Right atrium auricular region (tissue), 2 donors: ENCODE measurements around the gene VILL. TPM values are rescaled to one million over a fixed set of nuclear protein-coding genes. Genes with fewer than 3 reads are reported as not detected.
A peak's percentile ranks its signal among the peaks of the same experiment; 100 is the strongest.

Experiments used
- DNase-seq: peaks from one replicate; pipeline ENCODE4 v3.0.0-alpha.2; 2019; ENCODE audit warnings: low spot score
- H3K27ac ChIP-seq, 2 donors: fragments of 200-600 bp; sonication (generic); 1 replicate in 1 of 2; 2 replicates in 1 of 2; pipeline ENCODE4 v1.5.1; 2016 to 2019
- H3K27me3 ChIP-seq, 2 donors: fragments of 200-600 bp; sonication (generic); one replicate each; pipeline versions ENCODE4 v1.5.1 to v1.6.0; 2017 to 2019
- H3K36me3 ChIP-seq: fragments of 200-600 bp; sonication (generic); one replicate; pipeline ENCODE4 v1.5.1; 2016
- H3K4me1 ChIP-seq, 2 donors: fragments of 200-600 bp; sonication (generic); one replicate each; pipeline versions ENCODE4 v1.5.1 to v1.6.0; 2017 to 2019
- H3K4me3 ChIP-seq, 2 donors: fragments of 200-600 bp; sonication (generic); 1 replicate in 1 of 2; 2 replicates in 1 of 2; pipeline ENCODE4 v1.5.1; 2017 to 2019; ENCODE audit warnings: mild to moderate bottlenecking in 1 of 2, moderate library complexity in 1 of 2
- H3K9me3 ChIP-seq, 2 donors: fragments of 200-600 bp; sonication (generic); one replicate each; pipeline ENCODE4 v1.5.1; 2019
- total RNA-seq, 2 donors: library from RNA; depleted of rRNA; stranded (reverse); fragments of >200 nt; gene quantifications; one replicate each; pipeline ENCODE4 v1.1.0, GENCODE V29; 2016
- TF ChIP-seq, protein P1 (sequence below), 2 donors: fragments of 200-600 bp; sonication (generic); IDR thresholded peaks; one replicate each; pipeline ENCODE4 v1.5.1; 2019; ENCODE audit warnings: antibody characterized with exemption in 2 of 2

VILL gene
- total RNA-seq, 2 donors from 2014 or later, result 4.2 to 12.2 TPM

DNA sequence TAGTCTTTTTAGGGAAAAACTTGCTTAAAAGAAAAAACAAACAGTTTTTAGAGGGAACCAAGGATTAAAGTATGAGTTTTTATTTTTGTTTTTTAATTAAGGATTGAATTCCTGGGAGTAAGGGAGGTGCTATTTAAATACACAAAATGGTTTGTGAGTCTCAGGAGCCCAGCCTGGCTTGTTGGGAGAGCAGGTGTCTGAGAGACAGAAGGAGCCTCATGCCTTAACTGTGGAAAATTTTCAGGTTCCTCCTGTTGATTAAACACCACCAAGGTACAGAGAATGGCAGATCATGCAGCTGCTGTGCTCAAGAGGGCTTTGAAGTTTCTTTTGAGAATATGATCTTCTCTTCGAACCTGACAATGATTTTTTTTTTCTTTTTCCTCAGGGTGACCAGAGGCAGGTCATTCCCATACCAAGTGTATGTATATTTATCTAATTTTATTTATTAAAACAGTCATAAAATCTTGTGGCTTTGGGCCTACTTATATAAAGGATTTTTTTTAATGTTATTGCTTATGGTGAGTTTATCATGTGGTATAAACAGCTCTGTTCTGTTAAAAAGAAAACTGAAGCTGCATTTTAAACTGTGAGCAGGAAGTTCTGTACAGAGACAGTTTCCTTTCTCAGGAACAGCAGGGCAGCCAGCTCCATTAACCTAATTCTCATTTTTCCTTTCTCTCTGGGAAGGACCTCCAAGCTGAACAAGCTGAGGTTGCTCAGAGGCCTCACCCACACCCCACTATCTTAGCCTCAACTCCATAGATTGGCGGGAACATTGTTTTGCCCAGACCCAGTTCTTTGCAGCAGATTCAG is 33.7 kb upstream of the VILL start:
- H3K4me3 ChIP-seq, result no peak overlapping the region

GRCh38 chr3:37957539-37957936 is 33.0 kb upstream of the VILL start:
- no peak for DNase-seq
- Histone ChIP-seq H3K36me3 (peaks cover 6% of the 10 kb centered on the region), H3K4me1 (peaks cover 0 to 44% of the 10 kb centered on the region in 2 donors), H3K27me3 (no peaks in the 10 kb centered on the region), H3K4me3 (no peak overlapping the region), H3K27ac (peak overlapping the region; percentile 55 to 69), H3K9me3 (no peaks in the 10 kb centered on the region)
- TF ChIP-seq, protein P1, sequence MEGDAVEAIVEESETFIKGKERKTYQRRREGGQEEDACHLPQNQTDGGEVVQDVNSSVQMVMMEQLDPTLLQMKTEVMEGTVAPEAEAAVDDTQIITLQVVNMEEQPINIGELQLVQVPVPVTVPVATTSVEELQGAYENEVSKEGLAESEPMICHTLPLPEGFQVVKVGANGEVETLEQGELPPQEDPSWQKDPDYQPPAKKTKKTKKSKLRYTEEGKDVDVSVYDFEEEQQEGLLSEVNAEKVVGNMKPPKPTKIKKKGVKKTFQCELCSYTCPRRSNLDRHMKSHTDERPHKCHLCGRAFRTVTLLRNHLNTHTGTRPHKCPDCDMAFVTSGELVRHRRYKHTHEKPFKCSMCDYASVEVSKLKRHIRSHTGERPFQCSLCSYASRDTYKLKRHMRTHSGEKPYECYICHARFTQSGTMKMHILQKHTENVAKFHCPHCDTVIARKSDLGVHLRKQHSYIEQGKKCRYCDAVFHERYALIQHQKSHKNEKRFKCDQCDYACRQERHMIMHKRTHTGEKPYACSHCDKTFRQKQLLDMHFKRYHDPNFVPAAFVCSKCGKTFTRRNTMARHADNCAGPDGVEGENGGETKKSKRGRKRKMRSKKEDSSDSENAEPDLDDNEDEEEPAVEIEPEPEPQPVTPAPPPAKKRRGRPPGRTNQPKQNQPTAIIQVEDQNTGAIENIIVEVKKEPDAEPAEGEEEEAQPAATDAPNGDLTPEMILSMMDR (IDR thresholded peaks at IDR 0.05), result no peak

More for the DNA sequence above, 33.7 kb upstream of the VILL start:
- Histone ChIP-seq H3K27ac (peak overlapping the region; percentile 55 to 69), H3K36me3 (peaks cover 6% of the 10 kb centered on the region), H3K9me3 (no peaks in the 10 kb centered on the region), H3K4me1 (peaks cover 0 to 41% of the 10 kb centered on the region in 2 donors), H3K27me3 (no peaks in the 10 kb centered on the region)
- TF ChIP-seq, protein P1 (IDR thresholded peaks at IDR 0.05), result no peak
- no peak for DNase-seq

GRCh38 chr3:37961622-37962431 is 28.8 kb upstream of the VILL start:
- H3K27ac ChIP-seq, result no peak overlapping the region
- H3K4me1 ChIP-seq, result peaks cover 0 to 23% of the 10 kb centered on the region in 2 donors

GRCh38 chr3:37963016-37963415 is 27.6 kb upstream of the VILL start:
- TF ChIP-seq, protein P1 (IDR thresholded peaks at IDR 0.05), result no peak
- Histone ChIP-seq H3K27me3 (no peaks in the 10 kb centered on the region), H3K27ac (no peak overlapping the region), H3K4me3 (no peak overlapping the region), H3K36me3 (no peaks in the 10 kb centered on the region), H3K9me3 (no peaks in the 10 kb centered on the region), H3K4me1 (peaks cover 0 to 16% of the 10 kb centered on the region in 2 donors)
- no peak for DNase-seq

More at GRCh38 chr3:37961622-37962431, 28.8 kb upstream of the VILL start:
- DNase-seq, result no peak
- Histone ChIP-seq H3K36me3 (no peaks in the 10 kb centered on the region), H3K4me3 (no peak overlapping the region), H3K27me3 (no peaks in the 10 kb centered on the region), H3K9me3 (no peaks in the 10 kb centered on the region)
- TF ChIP-seq, protein P1 (IDR thresholded peaks at IDR 0.05), result no peak

GRCh38 chr3:37963635-37964034 is 27.0 kb upstream of the VILL start:
- Histone ChIP-seq H3K27me3 (no peaks in the 10 kb centered on the region), H3K36me3 (no peaks in the 10 kb centered on the region), H3K4me3 (no peak overlapping the region), H3K9me3 (no peaks in the 10 kb centered on the region), H3K4me1 (peaks cover 0 to 21% of the 10 kb centered on the region in 2 donors), H3K27ac (no peak overlapping the region)
- TF ChIP-seq, protein P1 (IDR thresholded peaks at IDR 0.05), result no peak
- DNase-seq, result no peak
